SK-N-SH (cell line): ENCODE results near the gene PHKA2.

Experiments
- GABPA ChIP-seq: IDR thresholded peaks from 2 replicates; pipeline ENCODE4 v1.4.0; 2012; ENCODE audit warnings: low read depth, mild to moderate bottlenecking
- SIN3A ChIP-seq: IDR thresholded peaks from 2 replicates; pipeline ENCODE4 v1.6.1; 2012; ENCODE audit warnings: low read depth, mild to moderate bottlenecking, low read length, moderate library complexity, borderline replicate concordance
- YY1 ChIP-seq: IDR thresholded peaks from 2 replicates; pipeline ENCODE4 v1.4.0; 2012; ENCODE audit warnings: low read depth, mild to moderate bottlenecking
- TF ChIP-seq, protein P1 (sequence below): fragments of 200-600 bp; sonication (generic); IDR thresholded peaks from 2 replicates; pipeline ENCODE4 v1.6.1; 2017; ENCODE audit warnings: antibody characterized with exemption, mild to moderate bottlenecking, moderate library complexity
- TF ChIP-seq, protein P2 (sequence below): IDR thresholded peaks from 2 replicates; pipeline ENCODE4; 2012

- TF ChIP-seq GABPA = no peak
- TF ChIP-seq, protein P1, sequence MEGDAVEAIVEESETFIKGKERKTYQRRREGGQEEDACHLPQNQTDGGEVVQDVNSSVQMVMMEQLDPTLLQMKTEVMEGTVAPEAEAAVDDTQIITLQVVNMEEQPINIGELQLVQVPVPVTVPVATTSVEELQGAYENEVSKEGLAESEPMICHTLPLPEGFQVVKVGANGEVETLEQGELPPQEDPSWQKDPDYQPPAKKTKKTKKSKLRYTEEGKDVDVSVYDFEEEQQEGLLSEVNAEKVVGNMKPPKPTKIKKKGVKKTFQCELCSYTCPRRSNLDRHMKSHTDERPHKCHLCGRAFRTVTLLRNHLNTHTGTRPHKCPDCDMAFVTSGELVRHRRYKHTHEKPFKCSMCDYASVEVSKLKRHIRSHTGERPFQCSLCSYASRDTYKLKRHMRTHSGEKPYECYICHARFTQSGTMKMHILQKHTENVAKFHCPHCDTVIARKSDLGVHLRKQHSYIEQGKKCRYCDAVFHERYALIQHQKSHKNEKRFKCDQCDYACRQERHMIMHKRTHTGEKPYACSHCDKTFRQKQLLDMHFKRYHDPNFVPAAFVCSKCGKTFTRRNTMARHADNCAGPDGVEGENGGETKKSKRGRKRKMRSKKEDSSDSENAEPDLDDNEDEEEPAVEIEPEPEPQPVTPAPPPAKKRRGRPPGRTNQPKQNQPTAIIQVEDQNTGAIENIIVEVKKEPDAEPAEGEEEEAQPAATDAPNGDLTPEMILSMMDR = no peak
- TF ChIP-seq, protein P2, sequence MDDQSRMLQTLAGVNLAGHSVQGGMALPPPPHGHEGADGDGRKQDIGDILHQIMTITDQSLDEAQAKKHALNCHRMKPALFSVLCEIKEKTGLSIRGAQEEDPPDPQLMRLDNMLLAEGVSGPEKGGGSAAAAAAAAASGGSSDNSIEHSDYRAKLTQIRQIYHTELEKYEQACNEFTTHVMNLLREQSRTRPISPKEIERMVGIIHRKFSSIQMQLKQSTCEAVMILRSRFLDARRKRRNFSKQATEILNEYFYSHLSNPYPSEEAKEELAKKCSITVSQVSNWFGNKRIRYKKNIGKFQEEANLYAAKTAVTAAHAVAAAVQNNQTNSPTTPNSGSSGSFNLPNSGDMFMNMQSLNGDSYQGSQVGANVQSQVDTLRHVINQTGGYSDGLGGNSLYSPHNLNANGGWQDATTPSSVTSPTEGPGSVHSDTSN = no peak
- TF ChIP-seq SIN3A = no peak
- no peak for TF ChIP-seq YY1
Observed at GRCh38 chrX:18924507-18925088, 59.3 kb downstream of the PHKA2 start.
